Caco-2 (cell line): Measurements from ENCODE around the gene XXYLT1. TPM values are rescaled to one million over a fixed set of nuclear protein-coding genes. Genes with fewer than 3 reads are reported as not detected.

Experiments used
- BruUV-seq: library from RNA; stranded (reverse); fragments of 400-500 nt; replicated peaks from 2 replicates; lab custom pipeline; 2021; lab: Mats Ljungman, UMichigan
- CTCF ChIA-PET: fragments of 300-600 bp; sonication (Branson Sonifier 250); formaldehyde crosslinking; loops from one replicate; lab custom pipeline; 2022; ENCODE audit warnings: antibody characterized with exemption; lab: Charles Lee
- POLR2A ChIA-PET: fragments of 300-600 bp; sonication (Branson Sonifier 250); formaldehyde crosslinking; loops from one replicate; lab custom pipeline; 2022; ENCODE audit warnings: antibody characterized with exemption; lab: Charles Lee
- DNase-seq, 2 experiments: peaks; one replicate each; pipeline versions ENCODE4 v3.0.0 to v3.0.0-alpha.2; 2020 to 2022
- H3K27me3 ChIP-seq: replicated peaks from 2 replicates; pipeline ENCODE4 v1.6.0; 2011; ENCODE audit warnings: low read length; ENCODE audit not compliant: control insufficient read depth, insufficient read depth
- H3K36me3 ChIP-seq: 2 replicates; pipeline ENCODE4 v1.5.1; 2011; ENCODE audit warnings: low read length; ENCODE audit not compliant: control insufficient read depth, insufficient read depth
- H3K4me1 ChIP-seq: fragments of 250-450 bp; sonication (Bioruptor Pico); 2 replicates; pipeline ENCODE4 v1.5.1; 2020; ENCODE audit warnings: mild to moderate bottlenecking
- H3K4me3 ChIP-seq: 2 replicates; pipeline ENCODE4 v1.5.1; 2011; ENCODE audit warnings: low read depth, mild to moderate bottlenecking, control low read depth, low read length
- H3K9me3 ChIP-seq: fragments of 250-450 bp; sonication (Bioruptor Pico); 2 replicates; pipeline ENCODE4 v1.5.1; 2020; ENCODE audit warnings: mild to moderate bottlenecking, moderate library complexity
- H3K27ac Mint-ChIP-seq: one replicate; pipeline ENCODE4 v1.8.0; 2022; ENCODE audit warnings: mixed read lengths; ENCODE audit not compliant: unreplicated experiment
- H3K27me3 Mint-ChIP-seq: one replicate; pipeline ENCODE4 v1.8.0; 2022; ENCODE audit warnings: mixed read lengths; ENCODE audit not compliant: insufficient read depth, unreplicated experiment
- H3K36me3 Mint-ChIP-seq: one replicate; pipeline ENCODE4 v1.8.0; 2022; ENCODE audit warnings: mild to moderate bottlenecking, mixed read lengths; ENCODE audit not compliant: insufficient read depth, unreplicated experiment
- H3K4me1 Mint-ChIP-seq: one replicate; pipeline ENCODE4 v1.8.0; 2022; ENCODE audit warnings: low read depth, mixed read lengths; ENCODE audit not compliant: unreplicated experiment
- H3K4me3 Mint-ChIP-seq: one replicate; pipeline ENCODE4 v1.8.0; 2022; ENCODE audit warnings: mild to moderate bottlenecking, moderate library complexity, mixed read lengths; ENCODE audit not compliant: unreplicated experiment
- H3K9me3 Mint-ChIP-seq: one replicate; pipeline ENCODE4 v1.8.0; 2022; ENCODE audit warnings: mixed read lengths; ENCODE audit not compliant: unreplicated experiment
- intact Hi-C: fragments of 100-400 bp; cut with micrococcal nuclease; formaldehyde crosslinking; loops from one replicate; pipeline ENCODE4 v1.10.0; 2022; ENCODE audit not compliant: unreplicated experiment
- total RNA-seq: library from RNA; stranded (reverse); gene quantifications from 2 replicates; pipeline ENCODE4 v1.2.3, GENCODE V29; 2022
- TF ChIP-seq, protein P1 (sequence below), 2 experiments: fragments of 200-600 bp in 1 of 2; IDR thresholded peaks; 1 replicate in 1 of 2; 2 replicates in 1 of 2; pipeline versions ENCODE4 v1.5.1 to v1.8.0; 2011 to 2022; ENCODE audit warnings: antibody characterized with exemption in 1 of 2, control low read depth in 1 of 2, inconsistent platforms in 1 of 2, low read depth in 1 of 2, low read length in 1 of 2, mild to moderate bottlenecking in 1 of 2, moderate library complexity in 1 of 2; ENCODE audit not compliant: insufficient read depth in 1 of 2, severe bottlenecking in 1 of 2, unreplicated experiment in 1 of 2

The XXYLT1 gene
- total RNA-seq, 1 experiment from 2014 or later: 14.2 TPM

DNA sequence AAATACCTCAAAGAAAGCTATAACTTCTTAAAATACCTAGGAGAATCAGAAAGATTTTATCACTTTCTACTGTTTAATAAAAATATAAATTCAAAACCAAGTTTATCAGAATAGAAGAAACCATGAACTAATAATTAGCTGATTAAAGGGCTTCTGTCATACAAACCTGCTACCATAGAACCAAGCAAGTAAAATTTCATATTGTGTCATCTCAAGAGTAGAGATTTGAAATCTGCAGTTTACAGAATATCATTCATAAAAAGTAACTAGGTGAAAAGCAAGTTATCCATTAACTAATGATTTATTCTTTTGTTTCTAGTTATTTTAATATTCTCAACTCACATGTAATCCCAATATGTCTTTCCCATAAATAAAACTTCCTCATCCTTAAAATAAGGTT is 36.8 kb upstream of the XXYLT1 start:
- no peak for DNase-seq
- no peaks in the 10 kb centered on the region for H3K4me1 ChIP-seq
- no peaks in the 10 kb centered on the region; the same call in 1 of the 2 replicates for H3K36me3 ChIP-seq
- H3K27me3 ChIP-seq: no peaks in the 10 kb centered on the region
- no TSS peak for BruUV-seq
- Mint-ChIP-seq H3K27me3 (no peaks in the 10 kb centered on the region), H3K36me3 (peaks cover 19% of the 10 kb centered on the region), H3K4me1 (no peaks in the 10 kb centered on the region), H3K9me3 (peaks cover 2% of the 10 kb centered on the region), H3K27ac (no peak overlapping the region), H3K4me3 (no peak overlapping the region)
- CTCF ChIA-PET: no interaction called here
- intact Hi-C loops: no loop called here
- no peaks in the 10 kb centered on the region for H3K9me3 ChIP-seq
- POLR2A ChIA-PET: no interaction called here
- no peak overlapping the region for H3K4me3 ChIP-seq
- TF ChIP-seq, protein P1, sequence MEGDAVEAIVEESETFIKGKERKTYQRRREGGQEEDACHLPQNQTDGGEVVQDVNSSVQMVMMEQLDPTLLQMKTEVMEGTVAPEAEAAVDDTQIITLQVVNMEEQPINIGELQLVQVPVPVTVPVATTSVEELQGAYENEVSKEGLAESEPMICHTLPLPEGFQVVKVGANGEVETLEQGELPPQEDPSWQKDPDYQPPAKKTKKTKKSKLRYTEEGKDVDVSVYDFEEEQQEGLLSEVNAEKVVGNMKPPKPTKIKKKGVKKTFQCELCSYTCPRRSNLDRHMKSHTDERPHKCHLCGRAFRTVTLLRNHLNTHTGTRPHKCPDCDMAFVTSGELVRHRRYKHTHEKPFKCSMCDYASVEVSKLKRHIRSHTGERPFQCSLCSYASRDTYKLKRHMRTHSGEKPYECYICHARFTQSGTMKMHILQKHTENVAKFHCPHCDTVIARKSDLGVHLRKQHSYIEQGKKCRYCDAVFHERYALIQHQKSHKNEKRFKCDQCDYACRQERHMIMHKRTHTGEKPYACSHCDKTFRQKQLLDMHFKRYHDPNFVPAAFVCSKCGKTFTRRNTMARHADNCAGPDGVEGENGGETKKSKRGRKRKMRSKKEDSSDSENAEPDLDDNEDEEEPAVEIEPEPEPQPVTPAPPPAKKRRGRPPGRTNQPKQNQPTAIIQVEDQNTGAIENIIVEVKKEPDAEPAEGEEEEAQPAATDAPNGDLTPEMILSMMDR (IDR thresholded peaks at IDR 0.05; ENCODE audit: insufficient read depth in 1 of 2, low read depth in 1 of 2, low read length in 1 of 2, severe bottlenecking in 1 of 2, unreplicated experiment in 1 of 2): no peak

DNA sequence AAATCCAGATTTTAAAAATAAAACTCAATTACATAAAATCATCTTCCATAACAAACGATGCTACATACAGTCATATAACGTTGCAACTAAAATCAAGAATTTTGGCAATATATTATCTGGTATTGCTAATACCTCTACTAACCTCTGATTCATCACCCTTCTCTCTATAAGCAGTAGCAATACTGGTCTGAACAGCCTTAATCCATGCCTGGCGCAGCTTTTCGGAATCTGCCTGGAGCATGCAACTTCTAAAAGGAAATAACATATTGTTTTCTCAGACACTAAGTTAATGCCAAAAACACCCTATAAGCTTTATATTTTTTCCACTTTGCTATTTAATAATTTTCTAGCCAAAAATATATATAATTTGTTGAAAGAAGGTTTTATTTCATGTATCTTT is 35.4 kb upstream of the XXYLT1 start:
- no peak for DNase-seq
- Histone ChIP-seq H3K27me3 (no peaks in the 10 kb centered on the region), H3K9me3 (no peaks in the 10 kb centered on the region), H3K4me1 (no peaks in the 10 kb centered on the region), H3K4me3 (no peak overlapping the region), H3K36me3 (no peaks in the 10 kb centered on the region; the same call in 1 of the 2 replicates)
- ChIA-PET CTCF (no interaction called here), POLR2A (no interaction called here)
- Mint-ChIP-seq H3K4me1 (no peaks in the 10 kb centered on the region), H3K4me3 (no peak overlapping the region), H3K9me3 (peaks cover 9% of the 10 kb centered on the region), H3K36me3 (peaks cover 18% of the 10 kb centered on the region), H3K27ac (no peak overlapping the region), H3K27me3 (no peaks in the 10 kb centered on the region)
- BruUV-seq: no TSS peak
- intact Hi-C loops: no loop called here
- TF ChIP-seq, protein P1 (IDR thresholded peaks at IDR 0.05; ENCODE audit: insufficient read depth in 1 of 2, low read depth in 1 of 2, low read length in 1 of 2, severe bottlenecking in 1 of 2, unreplicated experiment in 1 of 2): no peak

DNA sequence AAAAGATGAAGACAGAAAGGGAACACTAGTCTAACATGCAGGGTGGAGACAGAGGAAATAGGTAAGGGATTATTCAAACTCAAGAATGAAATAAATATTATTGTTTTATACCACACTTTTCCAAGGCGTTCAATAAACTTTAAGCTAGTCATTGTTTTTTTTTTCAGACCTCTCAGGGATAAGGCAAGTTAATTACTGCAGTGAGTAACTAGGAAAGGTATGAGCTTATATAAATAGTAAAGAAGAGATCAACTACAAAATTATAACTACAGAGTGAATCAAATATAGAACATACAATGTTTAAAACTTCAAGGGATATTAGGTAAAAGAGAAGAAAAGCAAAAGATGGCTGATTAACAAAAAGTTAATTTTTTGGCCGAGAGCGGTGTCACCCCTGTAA is 31.5 kb upstream of the XXYLT1 start:
- peaks cover 5% of the 10 kb centered on the region for H3K4me1 ChIP-seq
- H3K4me3 ChIP-seq: no peak overlapping the region
- no peaks in the 10 kb centered on the region for H3K9me3 ChIP-seq
- Mint-ChIP-seq H3K4me1 (peaks cover 8% of the 10 kb centered on the region), H3K27me3 (no peaks in the 10 kb centered on the region), H3K27ac (no peak overlapping the region), H3K4me3 (no peak overlapping the region), H3K36me3 (peaks cover 28% of the 10 kb centered on the region), H3K9me3 (peaks cover 9% of the 10 kb centered on the region)
- ChIA-PET CTCF (no interaction called here), POLR2A (interaction anchor here (0.5 kb wide), 1 partner anchor 11 kb away, joined by 6 read pairs; no protein-coding TSS in a partner anchor)
- BruUV-seq: no TSS peak
- DNase-seq: no peak
- no peaks in the 10 kb centered on the region; the same call in 1 of the 2 replicates for H3K36me3 ChIP-seq
- H3K27me3 ChIP-seq: no peaks in the 10 kb centered on the region
- TF ChIP-seq, protein P1 (IDR thresholded peaks at IDR 0.05; ENCODE audit: insufficient read depth in 1 of 2, low read depth in 1 of 2, low read length in 1 of 2, severe bottlenecking in 1 of 2, unreplicated experiment in 1 of 2): no peak
- intact Hi-C loops: no loop called here
